Fibroblast of skin of abdomen (primary cell): ENCODE results near the gene CORO1C.
A peak's percentile ranks its signal among the peaks of the same experiment; 100 is the strongest.

Experiments used
- DNase-seq: peaks from one replicate; pipeline ENCODE4 v3.0.0-alpha.2; 2013

Gene CORO1C

GRCh38 chr12:108598553-108599250, 132.6 kb downstream of the CORO1C start:
- DNase-seq = no peak

GRCh38 chr12:108597559-108598471, 133.5 kb downstream of the CORO1C start, which contains the start of gene TMEM119:
TSS of gene TMEM119 (minus strand) at chr12:108598084. CDS start at chr12:108592383, 5,701 bp downstream.
- peak; percentile 90 for DNase-seq

GRCh38 chr12:108596854-108597558, 134.3 kb downstream of the CORO1C start:
- DNase-seq = no peak

- DNase-seq = no peak
Observed at GRCh38 chr12:108595711-108596647, 135.3 kb downstream of the CORO1C start.
